H9 (cell line): Measurements from ENCODE around the gene ASCL1. TPM values are rescaled to one million over a fixed set of nuclear protein-coding genes. Genes with fewer than 3 reads are reported as not detected.

Experiments
- DNase-seq: peaks from one replicate; pipeline ENCODE4 v3.0.0-alpha.2; 2017
- H2AFZ ChIP-seq: one replicate; pipeline ENCODE4 v1.6.1; 2013; ENCODE audit warnings: mild to moderate bottlenecking, low read length, control low read depth, moderate library complexity
- H2AK5ac ChIP-seq: 2 replicates; pipeline ENCODE4 v1.6.1; 2013; ENCODE audit warnings: low read length, control low read depth, mixed read lengths; ENCODE audit not compliant: insufficient read length
- H2BK120ac ChIP-seq: one replicate; pipeline ENCODE4 v1.6.1; 2013; ENCODE audit warnings: low read depth, mild to moderate bottlenecking, low read length, control low read depth, inconsistent platforms; ENCODE audit not compliant: poor library complexity, severe bottlenecking
- H2BK12ac ChIP-seq: 2 replicates; pipeline ENCODE4 v1.6.1; 2013; ENCODE audit warnings: low read length, control low read depth, mixed read lengths, low read depth; ENCODE audit not compliant: insufficient read length
- H2BK15ac ChIP-seq: 2 replicates; pipeline ENCODE4 v1.6.1; 2013; ENCODE audit warnings: low read depth, low read length, control low read depth
- H2BK20ac ChIP-seq: one replicate; pipeline ENCODE4 v1.6.1; 2013; ENCODE audit warnings: low read depth, mild to moderate bottlenecking, low read length, control low read depth, inconsistent platforms; ENCODE audit not compliant: poor library complexity, severe bottlenecking
- H2BK5ac ChIP-seq: 2 replicates; pipeline ENCODE4 v1.6.1; 2013; ENCODE audit warnings: low read length, control low read depth, mixed read lengths; ENCODE audit not compliant: insufficient read length
- H3K14ac ChIP-seq: 2 replicates; pipeline ENCODE4 v1.6.1; 2013; ENCODE audit warnings: low read length, control low read depth; ENCODE audit not compliant: insufficient read depth
- H3K18ac ChIP-seq: 2 replicates; pipeline ENCODE4 v1.6.1; 2013; ENCODE audit warnings: low read depth, mild to moderate bottlenecking, mixed read lengths, low read length, control low read depth; ENCODE audit not compliant: insufficient read length
- H3K23ac ChIP-seq: 2 replicates; pipeline ENCODE4 v1.6.1; 2013; ENCODE audit warnings: low read length, control low read depth, mixed read lengths, low read depth; ENCODE audit not compliant: insufficient read length
- H3K23me2 ChIP-seq: 2 replicates; pipeline ENCODE4 v1.6.1; 2013; ENCODE audit warnings: low read depth, mild to moderate bottlenecking, mixed read lengths, low read length, control low read depth; ENCODE audit not compliant: insufficient read length, poor library complexity, severe bottlenecking
- H3K27ac ChIP-seq: 2 replicates; pipeline ENCODE4 v1.5.1; 2013; ENCODE audit warnings: low read length, control low read depth, mixed read lengths, low read depth; ENCODE audit not compliant: insufficient read length
- H3K27me3 ChIP-seq: 2 replicates; pipeline ENCODE4 v1.6.1; 2013; ENCODE audit warnings: low read length, control low read depth, inconsistent platforms; ENCODE audit not compliant: insufficient read depth
- H3K4ac ChIP-seq: 2 replicates; pipeline ENCODE4 v1.6.1; 2013; ENCODE audit warnings: low read depth, mild to moderate bottlenecking, control low read depth, inconsistent platforms, low read length, moderate library complexity
- H3K4me1 ChIP-seq: 2 replicates; pipeline ENCODE4 v1.6.1; 2013; ENCODE audit warnings: low read length, control low read depth, inconsistent platforms; ENCODE audit not compliant: insufficient read depth
- H3K4me2 ChIP-seq: 2 replicates; pipeline ENCODE4 v1.6.1; 2013; ENCODE audit warnings: low read length, control low read depth, mixed read lengths; ENCODE audit not compliant: insufficient read length, insufficient read depth
- H3K56ac ChIP-seq: 2 replicates; pipeline ENCODE4 v1.6.1; 2013; ENCODE audit warnings: low read depth, mild to moderate bottlenecking, mixed read lengths, low read length, control low read depth; ENCODE audit not compliant: insufficient read length
- H3K79me1 ChIP-seq: 2 replicates; pipeline ENCODE4 v1.6.1; 2013; ENCODE audit warnings: low read depth, mild to moderate bottlenecking, moderate library complexity, low read length, control low read depth, inconsistent platforms; ENCODE audit not compliant: insufficient read depth, poor library complexity, severe bottlenecking
- H3K79me2 ChIP-seq: 2 replicates; pipeline ENCODE4 v1.6.1; 2013; ENCODE audit warnings: low read length, control low read depth, inconsistent platforms; ENCODE audit not compliant: insufficient read depth
- H3K9ac ChIP-seq: 2 replicates; pipeline ENCODE4 v1.6.1; 2013; ENCODE audit warnings: low read length, control low read depth, mixed read lengths; ENCODE audit not compliant: insufficient read length; ENCODE audit errors: extremely low read depth
- H3K9me3 ChIP-seq: one replicate; pipeline ENCODE4 v1.6.1; 2013; ENCODE audit warnings: low read depth, low read length, inconsistent platforms; ENCODE audit not compliant: control insufficient read depth
- H3T11ph ChIP-seq: one replicate; pipeline ENCODE4 v1.6.1; 2013; ENCODE audit warnings: mild to moderate bottlenecking, low read length, control low read depth, inconsistent platforms
- H4K20me1 ChIP-seq: one replicate; pipeline ENCODE4 v1.6.1; 2013; ENCODE audit not compliant: control insufficient read depth, insufficient read length, insufficient read depth
- H4K5ac ChIP-seq: 2 replicates; pipeline ENCODE4 v1.6.1; 2013; ENCODE audit warnings: low read depth, mild to moderate bottlenecking, mixed read lengths, low read length, control low read depth; ENCODE audit not compliant: insufficient read length
- H4K8ac ChIP-seq: replicated peaks from 2 replicates; pipeline ENCODE4 v1.6.1; 2013; ENCODE audit warnings: low read length, control low read depth, mixed read lengths, low read depth; ENCODE audit not compliant: insufficient read length
- H4K91ac ChIP-seq: 2 replicates; pipeline ENCODE4 v1.6.1; 2013; ENCODE audit warnings: low read depth, mild to moderate bottlenecking, moderate library complexity, mixed read lengths, low read length, control low read depth; ENCODE audit not compliant: insufficient read length
- H3K27ac Mint-ChIP-seq, 3 experiments: 2 replicates in 2 of 3; 3 replicates in 1 of 3; pipeline ENCODE4 v1.8.0; 2020 to 2021; ENCODE audit warnings: mixed read lengths in 3 of 3, mild to moderate bottlenecking in 1 of 3, moderate library complexity in 1 of 3
- H3K27me3 Mint-ChIP-seq: 2 replicates; pipeline ENCODE4 v1.8.0; 2021; ENCODE audit warnings: low read depth, mild to moderate bottlenecking, moderate library complexity, mixed read lengths
- H3K36me3 Mint-ChIP-seq, 3 experiments: 2 replicates in 2 of 3; 3 replicates in 1 of 3; pipeline ENCODE4 v1.8.0; 2020 to 2021; ENCODE audit warnings: low read depth in 3 of 3, mixed read lengths in 3 of 3; ENCODE audit not compliant: insufficient read depth in 1 of 3
- H3K4me1 Mint-ChIP-seq, 2 experiments: 2 replicates each; pipeline ENCODE4 v1.8.0; 2020; ENCODE audit warnings: mixed read lengths in 2 of 2
- H3K4me3 Mint-ChIP-seq, 2 experiments: 2 replicates in 1 of 2; 3 replicates in 1 of 2; pipeline ENCODE4 v1.8.0; 2020 to 2021; ENCODE audit warnings: mild to moderate bottlenecking in 2 of 2, mixed read lengths in 2 of 2, moderate library complexity in 1 of 2
- H3K9me3 Mint-ChIP-seq, 2 experiments: 2 replicates in 1 of 2; 3 replicates in 1 of 2; pipeline ENCODE4 v1.8.0; 2020; ENCODE audit warnings: mild to moderate bottlenecking in 2 of 2, mixed read lengths in 2 of 2, moderate library complexity in 1 of 2
- total RNA-seq: library from RNA; stranded (reverse); gene quantifications from 2 replicates; pipeline ENCODE4 v1.2.1, GENCODE V29; 2021
- TF ChIP-seq, protein P1 (sequence below): fragments of 200-600 bp; sonication (generic); conservative IDR thresholded peaks from 3 replicates; pipeline ENCODE4 v1.8.0; 2021; ENCODE audit warnings: antibody characterized with exemption, mild to moderate bottlenecking

Gene ASCL1
- total RNA-seq, 1 experiment from 2014 or later = not detected

DNA sequence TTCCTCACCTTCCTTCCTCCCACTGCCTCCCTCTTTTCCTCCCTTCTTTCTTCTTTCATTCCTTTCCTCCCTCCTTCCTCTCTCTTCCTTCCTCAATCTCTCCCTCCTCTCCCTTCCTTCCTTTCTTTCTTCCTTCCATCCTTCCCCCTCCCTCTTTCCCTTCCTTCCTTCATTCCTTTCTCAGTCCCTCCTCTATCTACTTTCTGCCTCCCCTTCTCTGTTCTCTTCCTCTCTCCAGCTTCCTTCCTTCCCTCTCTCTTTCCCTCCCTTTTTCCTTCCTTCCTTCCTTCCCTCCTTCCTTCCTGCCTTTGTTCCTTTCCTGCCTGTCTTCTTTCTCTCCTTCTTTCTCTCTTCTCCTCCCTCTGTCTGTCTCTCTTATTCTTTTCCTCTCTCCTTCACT is 16.1 kb downstream of the ASCL1 start:
- Mint-ChIP-seq H3K27me3 (peaks cover 73% of the 10 kb centered on the region), H3K4me3 (no peak overlapping the region), H3K4me1 (peaks cover 5% of the 10 kb centered on the region in 2 experiments), H3K36me3 (no peaks in the 10 kb centered on the region), H3K9me3 (no peaks in the 10 kb centered on the region), H3K27ac (no peak overlapping the region)
- Histone ChIP-seq H3K4me1 (no peaks in the 10 kb centered on the region), H2AFZ (no peak overlapping the region), H3K14ac (no peak overlapping the region), H3T11ph (no peak overlapping the region), H3K27ac (no peak overlapping the region), H4K20me1 (no peaks in the 10 kb centered on the region), H2BK20ac (no peak overlapping the region), H3K4ac (no peak overlapping the region), H3K9me3 (no peaks in the 10 kb centered on the region), H4K5ac (no peak overlapping the region), H3K23me2 (no peaks in the 10 kb centered on the region), H4K91ac (no peak overlapping the region), H3K79me1 (no peaks in the 10 kb centered on the region), H3K9ac (no peak overlapping the region), H3K4me2 (no peak overlapping the region), H4K8ac (no peak overlapping the region), H2BK12ac (no peak overlapping the region), H2AK5ac (no peak overlapping the region), H3K23ac (no peak overlapping the region), H3K56ac (no peak overlapping the region), H3K27me3 (no peaks in the 10 kb centered on the region), H2BK5ac (no peak overlapping the region), H2BK15ac (no peak overlapping the region), H3K79me2 (no peaks in the 10 kb centered on the region), H3K18ac (no peak overlapping the region), H2BK120ac (no peak overlapping the region)
- DNase-seq = no peak
- TF ChIP-seq, protein P1, sequence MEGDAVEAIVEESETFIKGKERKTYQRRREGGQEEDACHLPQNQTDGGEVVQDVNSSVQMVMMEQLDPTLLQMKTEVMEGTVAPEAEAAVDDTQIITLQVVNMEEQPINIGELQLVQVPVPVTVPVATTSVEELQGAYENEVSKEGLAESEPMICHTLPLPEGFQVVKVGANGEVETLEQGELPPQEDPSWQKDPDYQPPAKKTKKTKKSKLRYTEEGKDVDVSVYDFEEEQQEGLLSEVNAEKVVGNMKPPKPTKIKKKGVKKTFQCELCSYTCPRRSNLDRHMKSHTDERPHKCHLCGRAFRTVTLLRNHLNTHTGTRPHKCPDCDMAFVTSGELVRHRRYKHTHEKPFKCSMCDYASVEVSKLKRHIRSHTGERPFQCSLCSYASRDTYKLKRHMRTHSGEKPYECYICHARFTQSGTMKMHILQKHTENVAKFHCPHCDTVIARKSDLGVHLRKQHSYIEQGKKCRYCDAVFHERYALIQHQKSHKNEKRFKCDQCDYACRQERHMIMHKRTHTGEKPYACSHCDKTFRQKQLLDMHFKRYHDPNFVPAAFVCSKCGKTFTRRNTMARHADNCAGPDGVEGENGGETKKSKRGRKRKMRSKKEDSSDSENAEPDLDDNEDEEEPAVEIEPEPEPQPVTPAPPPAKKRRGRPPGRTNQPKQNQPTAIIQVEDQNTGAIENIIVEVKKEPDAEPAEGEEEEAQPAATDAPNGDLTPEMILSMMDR = no peak
